Vagina (tissue), 2 donors: ENCODE results near the gene CDH4.

Experiments used
- POLR2A ChIP-seq, 2 donors: fragments of 450-650 bp; IDR thresholded peaks; one replicate each; pipeline ENCODE4 v1.6.1; 2017; ENCODE audit warnings: antibody characterized with exemption in 2 of 2, mild to moderate bottlenecking in 2 of 2, moderate library complexity in 2 of 2
- TF ChIP-seq, protein P1 (sequence below), 3 experiments: fragments of 450-650 bp in 2 of 3; fragments of 200-600 bp in 1 of 3; sonication (generic) in 1 of 3; IDR thresholded peaks; one replicate each; pipeline ENCODE4 v1.5.1; 2017 to 2019; ENCODE audit warnings: antibody characterized with exemption in 3 of 3, mild to moderate bottlenecking in 2 of 3, moderate library complexity in 2 of 3

DNA sequence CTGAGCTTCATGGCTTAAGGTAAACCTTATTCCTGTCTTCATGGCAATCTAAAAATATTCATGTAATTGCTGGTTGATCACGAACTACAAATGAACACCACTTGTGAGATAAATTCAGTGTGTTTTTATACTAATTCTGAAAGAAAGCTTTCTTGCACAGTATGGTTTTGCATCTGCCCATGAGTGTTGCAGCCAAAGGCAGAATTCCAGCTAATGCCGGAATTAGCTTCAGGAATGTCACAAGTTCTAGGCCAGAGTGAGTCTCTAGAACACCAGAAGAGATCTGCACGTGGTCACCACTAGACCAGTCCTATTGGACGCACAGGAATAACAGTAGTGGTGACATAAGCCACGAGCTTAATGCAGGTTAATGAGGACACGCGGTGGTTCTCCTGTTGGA, 223.7 kb downstream of the CDH4 start:
- no peak for TF ChIP-seq POLR2A (IDR thresholded peaks at IDR 0.05)
- TF ChIP-seq, protein P1, sequence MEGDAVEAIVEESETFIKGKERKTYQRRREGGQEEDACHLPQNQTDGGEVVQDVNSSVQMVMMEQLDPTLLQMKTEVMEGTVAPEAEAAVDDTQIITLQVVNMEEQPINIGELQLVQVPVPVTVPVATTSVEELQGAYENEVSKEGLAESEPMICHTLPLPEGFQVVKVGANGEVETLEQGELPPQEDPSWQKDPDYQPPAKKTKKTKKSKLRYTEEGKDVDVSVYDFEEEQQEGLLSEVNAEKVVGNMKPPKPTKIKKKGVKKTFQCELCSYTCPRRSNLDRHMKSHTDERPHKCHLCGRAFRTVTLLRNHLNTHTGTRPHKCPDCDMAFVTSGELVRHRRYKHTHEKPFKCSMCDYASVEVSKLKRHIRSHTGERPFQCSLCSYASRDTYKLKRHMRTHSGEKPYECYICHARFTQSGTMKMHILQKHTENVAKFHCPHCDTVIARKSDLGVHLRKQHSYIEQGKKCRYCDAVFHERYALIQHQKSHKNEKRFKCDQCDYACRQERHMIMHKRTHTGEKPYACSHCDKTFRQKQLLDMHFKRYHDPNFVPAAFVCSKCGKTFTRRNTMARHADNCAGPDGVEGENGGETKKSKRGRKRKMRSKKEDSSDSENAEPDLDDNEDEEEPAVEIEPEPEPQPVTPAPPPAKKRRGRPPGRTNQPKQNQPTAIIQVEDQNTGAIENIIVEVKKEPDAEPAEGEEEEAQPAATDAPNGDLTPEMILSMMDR (IDR thresholded peaks at IDR 0.05): no peak
